NCI-H748 (cell line): ENCODE data around the gene CAD.
A peak's percentile ranks its signal among the peaks of the same experiment; 100 is the strongest.

ENCODE experiments used
- DNase-seq: peaks from one replicate; lab custom pipeline; 2025; ENCODE audit not compliant: unreplicated experiment; lab: John Stamatoyannopoulos, UW

Gene CAD

GRCh38 chr2:27222407-27222806, 5.2 kb downstream of the CAD start:
- DNase-seq = no peak

- no peak for DNase-seq
These were observed 6.2 kb downstream of the CAD start for GRCh38 chr2:27223416-27223815.

GRCh38 chr2:27225526-27225925, 8.4 kb downstream of the CAD start:
- DNase-seq = no peak

GRCh38 chr2:27227501-27227900, 10.3 kb downstream of the CAD start:
- DNase-seq = no peak

- DNase-seq = no peak
These were observed 14.8 kb downstream of the CAD start for GRCh38 chr2:27231921-27232320.

- DNase-seq = no peak
These were observed 16.2 kb downstream of the CAD start for GRCh38 chr2:27233341-27233740.

- no peak for DNase-seq
These were observed 19.0 kb downstream of the CAD start for GRCh38 chr2:27236136-27236535.

- no peak for DNase-seq
These were observed 19.5 kb downstream of the CAD start for GRCh38 chr2:27236626-27237025.

GRCh38 chr2:27237341-27237945, 20.3 kb downstream of the CAD start:
- DNase-seq = no peak

- no peak for DNase-seq
These were observed 21.8 kb downstream of the CAD start for GRCh38 chr2:27238976-27239375.

- no peak for DNase-seq
These were observed 23.2 kb downstream of the CAD start for GRCh38 chr2:27240406-27240805.

GRCh38 chr2:27241761-27242613, 24.8 kb downstream of the CAD start:
- DNase-seq = no peak

- DNase-seq = no peak
These were observed 25.4 kb downstream of the CAD start for GRCh38 chr2:27242614-27242951.

- no peak for DNase-seq
These were observed 26.4 kb downstream of the CAD start for GRCh38 chr2:27243391-27244130.

GRCh38 chr2:27245116-27245515, 27.9 kb downstream of the CAD start:
- no peak for DNase-seq

- DNase-seq = no peak
These were observed 28.5 kb downstream of the CAD start for GRCh38 chr2:27245626-27246025.

GRCh38 chr2:27247893-27248292, 30.7 kb downstream of the CAD start:
- no peak for DNase-seq

GRCh38 chr2:27249159-27249890, 32.2 kb downstream of the CAD start:
- DNase-seq = no peak

- peak; percentile 39 for DNase-seq
These were observed 32.9 kb downstream of the CAD start for GRCh38 chr2:27249891-27250651.

GRCh38 chr2:27250652-27251379, 33.6 kb downstream of the CAD start:
- no peak for DNase-seq
